IMR-90 (cell line): ENCODE results near the gene CDK5RAP2. TPM values are rescaled to one million over a fixed set of nuclear protein-coding genes. Genes with fewer than 3 reads are reported as not detected.

ENCODE experiments used
- ATAC-seq: fragments of 200-7000 bp; cut with Tn5 transposase; 2 replicates; pipeline ENCODE4 v1.9.1; 2020; ENCODE audit warnings: low read depth, mild to moderate bottlenecking, moderate library complexity
- BruUV-seq: library from RNA; stranded (reverse); fragments of 400-500 nt; replicated peaks from 2 replicates; lab custom pipeline; 2021; lab: Mats Ljungman, UMichigan
- CTCF ChIA-PET: fragments of 300-600 bp; formaldehyde crosslinking; extraction: SDS; loops from one replicate; lab custom pipeline; 2021; ENCODE audit warnings: antibody characterized with exemption; lab: Yijun Ruan, JAX
- POLR2A ChIA-PET: fragments of 300-600 bp; sonication (Branson Sonifier 250); formaldehyde crosslinking; loops from one replicate; lab custom pipeline; 2022; ENCODE audit warnings: antibody characterized with exemption; ENCODE audit not compliant: unreplicated experiment; lab: Charles Lee
- DNase-seq: peaks from one replicate; pipeline ENCODE4 v3.0.0; 2013
- H2AFZ ChIP-seq: replicated peaks from 2 replicates; pipeline ENCODE3; 2013; ENCODE audit warnings: low read length, mild to moderate bottlenecking; ENCODE audit not compliant: poor library complexity
- H2AK5ac ChIP-seq: 2 replicates; pipeline ENCODE4 v1.6.1; 2013; ENCODE audit warnings: low read depth, low read length, inconsistent platforms
- H2AK9ac ChIP-seq: replicated peaks from 2 replicates; pipeline ENCODE3; 2013; ENCODE audit warnings: mild to moderate bottlenecking, low read depth, low read length, moderate library complexity; ENCODE audit not compliant: poor library complexity
- H2BK120ac ChIP-seq: 2 replicates; pipeline ENCODE4 v1.6.1; 2013; ENCODE audit warnings: low read depth, low read length, inconsistent platforms
- H2BK15ac ChIP-seq: 3 replicates; pipeline ENCODE4 v1.6.1; 2013; ENCODE audit warnings: low read depth, low read length, inconsistent platforms
- H2BK20ac ChIP-seq: 2 replicates; pipeline ENCODE4 v1.6.1; 2013; ENCODE audit warnings: low read depth, mild to moderate bottlenecking, inconsistent platforms, low read length, moderate library complexity
- H2BK5ac ChIP-seq: 2 replicates; pipeline ENCODE4 v1.6.1; 2013; ENCODE audit warnings: mild to moderate bottlenecking, low read depth, low read length, inconsistent platforms; ENCODE audit not compliant: poor library complexity, severe bottlenecking
- H3K14ac ChIP-seq: replicated peaks from 2 replicates; pipeline ENCODE4 v1.6.1; 2013; ENCODE audit warnings: low read depth, low read length, inconsistent platforms
- H3K18ac ChIP-seq: 2 replicates; pipeline ENCODE4 v1.6.1; 2013; ENCODE audit warnings: low read depth, low read length, control low read depth
- H3K23ac ChIP-seq: 2 replicates; pipeline ENCODE4 v1.6.1; 2013; ENCODE audit warnings: low read depth, low read length, inconsistent platforms
- H3K27ac ChIP-seq: 2 replicates; pipeline ENCODE4 v1.5.1; 2013; ENCODE audit warnings: mild to moderate bottlenecking, control low read depth, low read length; ENCODE audit not compliant: insufficient read depth
- H3K27me3 ChIP-seq: 2 replicates; pipeline ENCODE4 v1.6.1; 2013; ENCODE audit warnings: low read length; ENCODE audit not compliant: control insufficient read depth, insufficient read depth
- H3K36me3 ChIP-seq: 2 replicates; pipeline ENCODE4 v1.6.1; 2013; ENCODE audit warnings: low read length, mixed read lengths; ENCODE audit not compliant: control insufficient read depth, insufficient read depth
- H3K4ac ChIP-seq: 2 replicates; pipeline ENCODE4 v1.6.1; 2013; ENCODE audit warnings: low read depth, low read length, inconsistent platforms
- H3K4me1 ChIP-seq: 2 replicates; pipeline ENCODE4 v1.6.1; 2013; ENCODE audit warnings: low read length, mixed read lengths; ENCODE audit not compliant: control insufficient read depth, insufficient read depth
- H3K4me2 ChIP-seq: 2 replicates; pipeline ENCODE4 v1.6.1; 2013; ENCODE audit warnings: low read depth, mild to moderate bottlenecking, control low read depth, low read length, moderate library complexity
- H3K4me3 ChIP-seq: 2 replicates; pipeline ENCODE4 v1.5.1; 2013; ENCODE audit warnings: low read depth, mild to moderate bottlenecking, control low read depth, low read length, moderate library complexity; ENCODE audit not compliant: insufficient read depth
- H3K56ac ChIP-seq: 2 replicates; pipeline ENCODE4 v1.6.1; 2013; ENCODE audit warnings: low read length, inconsistent platforms; ENCODE audit not compliant: insufficient read depth; ENCODE audit errors: extremely low read depth
- H3K79me1 ChIP-seq, 2 experiments: 2 replicates each; pipeline ENCODE4 v1.6.1; 2013; ENCODE audit warnings: low read length in 2 of 2, inconsistent platforms in 1 of 2, low read depth in 1 of 2
- H3K9ac ChIP-seq: 2 replicates; pipeline ENCODE4 v1.6.1; 2013; ENCODE audit warnings: low read depth, low read length, control low read depth
- H3K9me1 ChIP-seq: 2 replicates; pipeline ENCODE4 v1.6.1; 2013; ENCODE audit warnings: low read length, inconsistent platforms; ENCODE audit not compliant: insufficient read depth
- H3K9me3 ChIP-seq: 2 replicates; pipeline ENCODE4 v1.6.1; 2013; ENCODE audit warnings: low read length; ENCODE audit not compliant: control insufficient read depth, insufficient read depth
- H4K20me1 ChIP-seq: 2 replicates; pipeline ENCODE4 v1.6.1; 2013; ENCODE audit warnings: low read length, inconsistent platforms; ENCODE audit not compliant: insufficient read depth
- H4K5ac ChIP-seq: 2 replicates; pipeline ENCODE4 v1.6.1; 2013; ENCODE audit warnings: mild to moderate bottlenecking, low read depth, low read length, control low read depth
- H4K8ac ChIP-seq, 2 experiments: 2 replicates each; pipeline ENCODE4 v1.6.1; 2013; ENCODE audit warnings: low read depth in 2 of 2, low read length in 2 of 2, control low read depth in 1 of 2, inconsistent platforms in 1 of 2
- H4K91ac ChIP-seq: 2 replicates; pipeline ENCODE4 v1.6.1; 2013; ENCODE audit warnings: low read depth, low read length, inconsistent platforms; ENCODE audit not compliant: insufficient read depth
- BHLHE40 ChIP-seq: fragments of 150-350 bp; IDR thresholded peaks from 2 replicates; pipeline ENCODE4 v1.6.1; 2016; ENCODE audit warnings: mild to moderate bottlenecking, low read depth, low read length
- CEBPB ChIP-seq: IDR thresholded peaks from 2 replicates; pipeline ENCODE4 v1.6.1; 2012; ENCODE audit warnings: low read depth, low read length, improper control_type of control experiment
- CHD1 ChIP-seq: IDR thresholded peaks from 2 replicates; pipeline ENCODE4 v1.6.1; 2012; ENCODE audit warnings: low read depth, low read length, improper control_type of control experiment
- FOS ChIP-seq: fragments of 150-350 bp; IDR thresholded peaks from 2 replicates; pipeline ENCODE4 v1.6.1; 2016; ENCODE audit warnings: low read depth, low read length
- MAFK ChIP-seq: IDR thresholded peaks from 2 replicates; pipeline ENCODE4 v1.6.1; 2012; ENCODE audit warnings: low read depth, low read length, improper control_type of control experiment
- MAZ ChIP-seq: IDR thresholded peaks from 2 replicates; pipeline ENCODE4 v1.6.1; 2012; ENCODE audit warnings: low read depth, mild to moderate bottlenecking, low read length, improper control_type of control experiment, moderate library complexity, borderline replicate concordance
- MXI1 ChIP-seq: IDR thresholded peaks from 2 replicates; pipeline ENCODE4 v1.6.1; 2012; ENCODE audit warnings: low read depth, mild to moderate bottlenecking, low read length, moderate library complexity, borderline replicate concordance
- NFE2L2 ChIP-seq: fragments of 150-350 bp; IDR thresholded peaks from 2 replicates; pipeline ENCODE4 v1.6.1; 2016; ENCODE audit warnings: low read depth, mild to moderate bottlenecking, low read length
- POLR2A ChIP-seq: IDR thresholded peaks from 2 replicates; pipeline ENCODE4 v1.6.1; 2012; ENCODE audit warnings: mild to moderate bottlenecking, low read depth, low read length
- RAD21 ChIP-seq: IDR thresholded peaks from 2 replicates; pipeline ENCODE4 v1.6.1; 2012; ENCODE audit warnings: low read length, improper control_type of control experiment
- RCOR1 ChIP-seq: IDR thresholded peaks from 2 replicates; pipeline ENCODE4 v1.6.1; 2012; ENCODE audit warnings: mild to moderate bottlenecking, low read length, improper control_type of control experiment; ENCODE audit not compliant: insufficient replicate concordance
- RFX5 ChIP-seq: IDR thresholded peaks from 2 replicates; pipeline ENCODE4 v1.8.0; 2012; ENCODE audit warnings: low read depth, mild to moderate bottlenecking, low read length, moderate library complexity
- SMC3 ChIP-seq: fragments of 150-350 bp; IDR thresholded peaks from 2 replicates; pipeline ENCODE4 v1.6.1; 2016; ENCODE audit warnings: low read depth, mild to moderate bottlenecking, antibody characterized with exemption, low read length, moderate library complexity
- WGBS, 2 experiments: methylation state at CpG; one replicate each; pipeline versions ENCODE4 v1.1.5 to v1.1.7; 2013; ENCODE audit warnings: missing lambda C conversion rate in 2 of 2; ENCODE audit not compliant: insufficient read length in 1 of 2; ENCODE audit errors: extremely low coverage in 2 of 2; 5-methylcytosine and 5-hydroxymethylcytosine counted together
- dilution Hi-C: fragments of 300-500 bp; cut with HindIII; formaldehyde crosslinking; loops from one replicate; pipeline ENCODE4 v1.14.3; 2018; ENCODE audit warnings: low sequenced_read_pairs; ENCODE audit not compliant: unreplicated experiment
- in situ Hi-C: fragments of 300-500 bp; cut with MboI; formaldehyde crosslinking; loops from 3 replicates; pipeline ENCODE4 v1.14.3; 2019; ENCODE audit warnings: low sequenced_read_pairs, inconsistent platforms, mixed read lengths
- intact Hi-C: fragments of 100-400 bp; cut with micrococcal nuclease; formaldehyde crosslinking; loops from 2 replicates; pipeline ENCODE4 v1.10.0; 2022
- polyA plus RNA-seq, 3 experiments: library from polyadenylated mRNA; depleted of rRNA; stranded (reverse); fragments of >200 nt; gene quantifications; 2 replicates each; pipeline ENCODE4 v1.2.3, GENCODE V29; 2012; ENCODE audit warnings: low replicate concordance in 1 of 3
- total RNA-seq: library from RNA; depleted of rRNA; stranded (reverse); fragments of >200 nt; gene quantifications from 2 replicates; pipeline ENCODE4 v1.2.3, GENCODE V29; 2012
- TF ChIP-seq, protein P1 (sequence below): fragments of 150-350 bp; IDR thresholded peaks from 2 replicates; pipeline ENCODE4 v1.6.1; 2016; ENCODE audit warnings: low read depth, mild to moderate bottlenecking, low read length, moderate library complexity, borderline replicate concordance
- TF ChIP-seq, protein P2 (sequence below): fragments of 150-350 bp; IDR thresholded peaks from 2 replicates; pipeline ENCODE4 v1.6.1; 2017; ENCODE audit warnings: mild to moderate bottlenecking, antibody characterized with exemption, low read length, low read depth
- TF ChIP-seq, protein P3 (sequence below): conservative IDR thresholded peaks from 2 replicates; pipeline ENCODE4 v1.5.1; 2012; ENCODE audit warnings: mild to moderate bottlenecking, low read depth, low read length, improper control_type of control experiment

The CDK5RAP2 gene
- total and polyA plus RNA-seq, 2 of the 4 experiments (the other 2 are of a cell fraction): 29.5 to 31.7 TPM

DNA sequence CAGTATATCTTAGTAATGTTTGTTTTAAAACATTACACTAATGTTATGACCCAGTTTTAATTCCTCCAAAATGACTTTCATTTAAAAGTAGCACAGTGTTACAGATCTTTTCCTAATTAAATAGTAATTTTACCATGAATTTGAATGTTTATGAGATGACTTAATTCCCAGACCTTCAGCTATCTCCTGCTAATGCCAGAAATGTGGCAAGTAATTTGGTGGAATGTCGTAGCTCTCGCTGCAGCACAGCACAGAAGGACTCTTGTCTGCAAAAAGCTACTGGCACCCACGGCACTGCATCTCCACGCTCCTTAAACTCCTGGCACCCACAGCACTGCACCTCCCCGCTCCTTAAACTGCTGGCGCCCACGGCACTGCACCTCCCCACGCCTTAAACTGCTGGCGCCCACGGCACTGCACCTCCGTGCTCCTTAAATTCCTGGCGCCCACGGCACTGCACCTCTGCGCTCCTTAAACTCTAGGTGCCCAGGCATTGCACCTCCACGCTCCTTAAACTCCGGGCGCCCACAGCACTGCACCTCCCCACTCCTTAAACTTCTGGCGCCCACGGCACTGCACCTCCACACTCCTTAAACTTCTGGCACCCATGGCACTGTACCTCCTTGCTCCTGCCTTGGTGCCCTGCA is 163.1 kb downstream of the CDK5RAP2 start:
- Histone ChIP-seq H3K27me3 (no peaks in the 10 kb centered on the region), H3K14ac (no peak overlapping the region), H3K79me1 (peaks cover 6 to 7% of the 10 kb centered on the region in 2 experiments; a peak in 2 of 4 replicates), H2AK5ac (0 out of 2 replicates have a peak overlapping the region, but pooled peaks have one; percentile 20), H2BK20ac (no peak overlapping the region), H4K8ac (no peak overlapping the region), H2AK9ac (no peak overlapping the region), H3K9me3 (no peaks in the 10 kb centered on the region), H3K36me3 (peaks cover 4% of the 10 kb centered on the region), H3K9ac (no peak overlapping the region), H3K18ac (no peak overlapping the region), H2BK120ac (no peak overlapping the region), H3K4me1 (peaks cover 11% of the 10 kb centered on the region), H2BK5ac (no peak overlapping the region), H3K56ac (no peak overlapping the region), H3K23ac (no peak overlapping the region), H3K27ac (no peak overlapping the region), H2AFZ (no peak overlapping the region), H3K9me1 (peaks cover 20% of the 10 kb centered on the region), H4K20me1 (0 out of 2 replicates have a peak, but pooled peaks cover 5% of the 10 kb centered on the region), H3K4me3 (no peak overlapping the region), H2BK15ac (no peak overlapping the region), H4K91ac (no peak overlapping the region), H3K4ac (no peak overlapping the region), H3K4me2 (no peak overlapping the region), H4K5ac (no peak overlapping the region)
- in situ Hi-C loops (no loop called here), intact Hi-C loops (no loop called here), dilution Hi-C loops (no loop called here)
- WGBS, 2 experiments: 90% methylated on average over 17 of the region's 19 CpGs; no CpG with 5 or more reads in 1 of the 2 experiments
- no peak for TF ChIP-seq RCOR1
- no peak for TF ChIP-seq CHD1
- TF ChIP-seq FOS: no peak
- TF ChIP-seq POLR2A: no peak
- no peak for TF ChIP-seq MAFK
- TF ChIP-seq RFX5: no peak
- TF ChIP-seq, protein P1, sequence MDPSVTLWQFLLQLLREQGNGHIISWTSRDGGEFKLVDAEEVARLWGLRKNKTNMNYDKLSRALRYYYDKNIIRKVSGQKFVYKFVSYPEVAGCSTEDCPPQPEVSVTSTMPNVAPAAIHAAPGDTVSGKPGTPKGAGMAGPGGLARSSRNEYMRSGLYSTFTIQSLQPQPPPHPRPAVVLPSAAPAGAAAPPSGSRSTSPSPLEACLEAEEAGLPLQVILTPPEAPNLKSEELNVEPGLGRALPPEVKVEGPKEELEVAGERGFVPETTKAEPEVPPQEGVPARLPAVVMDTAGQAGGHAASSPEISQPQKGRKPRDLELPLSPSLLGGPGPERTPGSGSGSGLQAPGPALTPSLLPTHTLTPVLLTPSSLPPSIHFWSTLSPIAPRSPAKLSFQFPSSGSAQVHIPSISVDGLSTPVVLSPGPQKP: no peak
- no peak for TF ChIP-seq MAZ
- no peak for TF ChIP-seq CEBPB
- TF ChIP-seq, protein P2, sequence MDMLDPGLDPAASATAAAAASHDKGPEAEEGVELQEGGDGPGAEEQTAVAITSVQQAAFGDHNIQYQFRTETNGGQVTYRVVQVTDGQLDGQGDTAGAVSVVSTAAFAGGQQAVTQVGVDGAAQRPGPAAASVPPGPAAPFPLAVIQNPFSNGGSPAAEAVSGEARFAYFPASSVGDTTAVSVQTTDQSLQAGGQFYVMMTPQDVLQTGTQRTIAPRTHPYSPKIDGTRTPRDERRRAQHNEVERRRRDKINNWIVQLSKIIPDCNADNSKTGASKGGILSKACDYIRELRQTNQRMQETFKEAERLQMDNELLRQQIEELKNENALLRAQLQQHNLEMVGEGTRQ: no peak
- TF ChIP-seq MXI1: no peak
- TF ChIP-seq BHLHE40: no peak
- TF ChIP-seq, protein P3, sequence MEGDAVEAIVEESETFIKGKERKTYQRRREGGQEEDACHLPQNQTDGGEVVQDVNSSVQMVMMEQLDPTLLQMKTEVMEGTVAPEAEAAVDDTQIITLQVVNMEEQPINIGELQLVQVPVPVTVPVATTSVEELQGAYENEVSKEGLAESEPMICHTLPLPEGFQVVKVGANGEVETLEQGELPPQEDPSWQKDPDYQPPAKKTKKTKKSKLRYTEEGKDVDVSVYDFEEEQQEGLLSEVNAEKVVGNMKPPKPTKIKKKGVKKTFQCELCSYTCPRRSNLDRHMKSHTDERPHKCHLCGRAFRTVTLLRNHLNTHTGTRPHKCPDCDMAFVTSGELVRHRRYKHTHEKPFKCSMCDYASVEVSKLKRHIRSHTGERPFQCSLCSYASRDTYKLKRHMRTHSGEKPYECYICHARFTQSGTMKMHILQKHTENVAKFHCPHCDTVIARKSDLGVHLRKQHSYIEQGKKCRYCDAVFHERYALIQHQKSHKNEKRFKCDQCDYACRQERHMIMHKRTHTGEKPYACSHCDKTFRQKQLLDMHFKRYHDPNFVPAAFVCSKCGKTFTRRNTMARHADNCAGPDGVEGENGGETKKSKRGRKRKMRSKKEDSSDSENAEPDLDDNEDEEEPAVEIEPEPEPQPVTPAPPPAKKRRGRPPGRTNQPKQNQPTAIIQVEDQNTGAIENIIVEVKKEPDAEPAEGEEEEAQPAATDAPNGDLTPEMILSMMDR: no peak
- TF ChIP-seq RAD21: no peak
- TF ChIP-seq SMC3: no peak
- no peak for TF ChIP-seq NFE2L2
- no TSS peak for BruUV-seq
- no peak for ATAC-seq
- ChIA-PET POLR2A (no interaction called here), CTCF (no interaction called here)
- no peak for DNase-seq
